ENCODE data around the gene TGFBI.
A peak's percentile ranks its signal among the peaks of the same experiment; 100 is the strongest.

Gene TGFBI

GRCh38 chr5:136051486-136052220 lies 22.9 kb downstream of the TGFBI start:
- peaks cover 51% of the 10 kb centered on the region for H3K4me1 ChIP-seq (ENCODE audit: control insufficient read depth, insufficient read depth, low read length)
- no peak overlapping the region for H3K9ac ChIP-seq (ENCODE audit: low read depth, low read length)
- no peaks in the 10 kb centered on the region for H3K27me3 ChIP-seq (ENCODE audit: control insufficient read depth, insufficient read depth, low read length)

GRCh38 chr5:136052692-136053335 lies 24.0 kb downstream of the TGFBI start:
- peaks cover 62% of the 10 kb centered on the region for H3K4me1 ChIP-seq (ENCODE audit: control insufficient read depth, insufficient read depth, low read length)
- no peaks in the 10 kb centered on the region for H3K27me3 ChIP-seq (ENCODE audit: control insufficient read depth, insufficient read depth, low read length)
- H3K9ac ChIP-seq (ENCODE audit: low read depth, low read length) = peak overlapping the region; percentile 59
- no peaks in the 10 kb centered on the region for H3K9me3 ChIP-seq (replicated peaks; ENCODE audit: low read length)
- peaks cover 93% of the 10 kb centered on the region for H3K36me3 ChIP-seq (ENCODE audit: insufficient read depth, low read length)
- H3K4me2 ChIP-seq (ENCODE audit: low read length) = peak overlapping the region; percentile 3
- no peak overlapping the region for H3K4me3 ChIP-seq (ENCODE audit: low read length)

More at GRCh38 chr5:136051486-136052220, 22.9 kb downstream of the TGFBI start:
- Histone ChIP-seq H3K36me3 (ENCODE audit: insufficient read depth, low read length) (peaks cover 93% of the 10 kb centered on the region), H3K4me3 (ENCODE audit: low read length) (no peak overlapping the region), H3K9me3 (replicated peaks; ENCODE audit: low read length) (no peaks in the 10 kb centered on the region), H3K4me2 (ENCODE audit: low read length) (no peak overlapping the region)

- Histone ChIP-seq H3K36me3 (ENCODE audit: insufficient read depth, low read length) (peaks cover 86% of the 10 kb centered on the region), H3K4me3 (ENCODE audit: low read length) (peak overlapping the region; percentile 15), H3K27me3 (ENCODE audit: control insufficient read depth, insufficient read depth, low read length) (no peaks in the 10 kb centered on the region), H3K4me2 (ENCODE audit: low read length) (peak overlapping the region; percentile 49), H3K9ac (ENCODE audit: low read depth, low read length) (peak overlapping the region; percentile 59), H3K9me3 (replicated peaks; ENCODE audit: low read length) (no peaks in the 10 kb centered on the region), H3K4me1 (ENCODE audit: control insufficient read depth, insufficient read depth, low read length) (peaks cover 69% of the 10 kb centered on the region)
Observed at GRCh38 chr5:136053336-136054141, 24.8 kb downstream of the TGFBI start.

- H3K4me2 ChIP-seq (ENCODE audit: low read length) = peak overlapping the region; percentile 49
- H3K36me3 ChIP-seq (ENCODE audit: insufficient read depth, low read length) = peaks cover 85% of the 10 kb centered on the region
- H3K4me1 ChIP-seq (ENCODE audit: control insufficient read depth, insufficient read depth, low read length) = peaks cover 78% of the 10 kb centered on the region
- H3K27me3 ChIP-seq (ENCODE audit: control insufficient read depth, insufficient read depth, low read length) = no peaks in the 10 kb centered on the region
- peak overlapping the region; percentile 45 for H3K9ac ChIP-seq (ENCODE audit: low read depth, low read length)
- H3K4me3 ChIP-seq (ENCODE audit: low read length) = peak overlapping the region; percentile 15
- no peaks in the 10 kb centered on the region for H3K9me3 ChIP-seq (replicated peaks; ENCODE audit: low read length)
Observed at GRCh38 chr5:136054142-136055019, 25.6 kb downstream of the TGFBI start.

- Histone ChIP-seq H3K4me1 (ENCODE audit: control insufficient read depth, insufficient read depth, low read length) (peaks cover 86% of the 10 kb centered on the region), H3K9ac (ENCODE audit: low read depth, low read length) (no peak overlapping the region), H3K9me3 (replicated peaks; ENCODE audit: low read length) (no peaks in the 10 kb centered on the region), H3K36me3 (ENCODE audit: insufficient read depth, low read length) (peaks cover 81% of the 10 kb centered on the region), H3K4me2 (ENCODE audit: low read length) (no peak overlapping the region), H3K4me3 (ENCODE audit: low read length) (no peak overlapping the region), H3K27me3 (ENCODE audit: control insufficient read depth, insufficient read depth, low read length) (no peaks in the 10 kb centered on the region)
Observed at GRCh38 chr5:136055612-136056309, 27.0 kb downstream of the TGFBI start.

GRCh38 chr5:136056336-136056735 lies 27.5 kb downstream of the TGFBI start:
- H3K4me1 ChIP-seq (ENCODE audit: control insufficient read depth, insufficient read depth, low read length) = peaks cover 86% of the 10 kb centered on the region
- H3K36me3 ChIP-seq (ENCODE audit: insufficient read depth, low read length) = peaks cover 84% of the 10 kb centered on the region

GRCh38 chr5:136056771-136057335 lies 28.1 kb downstream of the TGFBI start:
- Histone ChIP-seq H3K36me3 (ENCODE audit: insufficient read depth, low read length) (peaks cover 84% of the 10 kb centered on the region), H3K4me3 (ENCODE audit: low read length) (no peak overlapping the region), H3K27me3 (ENCODE audit: control insufficient read depth, insufficient read depth, low read length) (no peaks in the 10 kb centered on the region), H3K9ac (ENCODE audit: low read depth, low read length) (peak overlapping the region; percentile 71), H3K4me2 (ENCODE audit: low read length) (no peak overlapping the region), H3K9me3 (replicated peaks; ENCODE audit: low read length) (no peaks in the 10 kb centered on the region), H3K4me1 (ENCODE audit: control insufficient read depth, insufficient read depth, low read length) (peaks cover 81% of the 10 kb centered on the region)

More at GRCh38 chr5:136056336-136056735, 27.5 kb downstream of the TGFBI start:
- peak overlapping the region; percentile 71 for H3K9ac ChIP-seq (ENCODE audit: low read depth, low read length)
- no peak overlapping the region for H3K4me2 ChIP-seq (ENCODE audit: low read length)
- no peaks in the 10 kb centered on the region for H3K9me3 ChIP-seq (replicated peaks; ENCODE audit: low read length)
- H3K27me3 ChIP-seq (ENCODE audit: control insufficient read depth, insufficient read depth, low read length) = no peaks in the 10 kb centered on the region
- H3K4me3 ChIP-seq (ENCODE audit: low read length) = no peak overlapping the region

GRCh38 chr5:136057401-136058038 lies 28.7 kb downstream of the TGFBI start:
- Histone ChIP-seq H3K4me2 (ENCODE audit: low read length) (peak overlapping the region; percentile 36), H3K9ac (ENCODE audit: low read depth, low read length) (peak overlapping the region; percentile 71), H3K4me1 (ENCODE audit: control insufficient read depth, insufficient read depth, low read length) (peaks cover 75% of the 10 kb centered on the region), H3K36me3 (ENCODE audit: insufficient read depth, low read length) (peaks cover 84% of the 10 kb centered on the region), H3K9me3 (replicated peaks; ENCODE audit: low read length) (no peaks in the 10 kb centered on the region), H3K4me3 (ENCODE audit: low read length) (no peak overlapping the region), H3K27me3 (ENCODE audit: control insufficient read depth, insufficient read depth, low read length) (no peaks in the 10 kb centered on the region)

- Histone ChIP-seq H3K9ac (ENCODE audit: low read depth, low read length) (peak overlapping the region; percentile 71), H3K9me3 (replicated peaks; ENCODE audit: low read length) (no peaks in the 10 kb centered on the region), H3K27me3 (ENCODE audit: control insufficient read depth, insufficient read depth, low read length) (no peaks in the 10 kb centered on the region), H3K4me2 (ENCODE audit: low read length) (peak overlapping the region; percentile 36), H3K4me3 (ENCODE audit: low read length) (no peak overlapping the region), H3K36me3 (ENCODE audit: insufficient read depth, low read length) (peaks cover 84% of the 10 kb centered on the region), H3K4me1 (ENCODE audit: control insufficient read depth, insufficient read depth, low read length) (peaks cover 67% of the 10 kb centered on the region)
Observed at GRCh38 chr5:136058039-136058971, 29.5 kb downstream of the TGFBI start.
